HepG2 (cell line): ENCODE measurements around the gene SLC4A11. TPM values are rescaled to one million over a fixed set of nuclear protein-coding genes. Genes with fewer than 3 reads are reported as not detected.

ENCODE experiments used
- ATAC-seq: fragments of 200-7000 bp; cut with Tn5 transposase; 3 replicates; pipeline ENCODE4 v1.9.1; 2020; ENCODE audit warnings: mild to moderate bottlenecking, moderate library complexity
- BruUV-seq: library from RNA; stranded (reverse); fragments of 400-500 nt; replicated peaks from 2 replicates; lab custom pipeline; 2021; lab: Mats Ljungman, UMichigan
- CTCF ChIA-PET: fragments of 300-600 bp; formaldehyde crosslinking; extraction: SDS; loops from one replicate; lab custom pipeline; 2021; ENCODE audit warnings: low total read pairs, inconsistent platforms, low intra/inter-chr PET ratio; lab: Yijun Ruan, JAX
- POLR2A ChIA-PET: fragments of 350-600 bp; sonication (Branson Sonifier 250); formaldehyde crosslinking; loops from one replicate; lab custom pipeline; 2020; ENCODE audit warnings: antibody characterized with exemption, inconsistent platforms; lab: Yijun Ruan, JAX
- DNase-seq: peaks from one replicate; pipeline ENCODE4 v3.0.0-alpha.2; 2015; ENCODE audit warnings: low spot score
- FAIRE-seq: peaks from 3 replicates; lab custom pipeline; 2011; peaks lifted over from hg19 to GRCh38; lab: Jason Lieb, UNC
- H2AFZ ChIP-seq: one replicate; pipeline ENCODE4 v1.6.1; 2011; ENCODE audit warnings: low read length, inconsistent platforms
- H3K27ac ChIP-seq: fragments of 300-600 bp; 3 replicates; pipeline ENCODE4 v1.8.0; 2011; ENCODE audit warnings: mixed run types, mild to moderate bottlenecking, mixed read lengths, low read length, inconsistent platforms; ENCODE audit not compliant: insufficient read depth; ENCODE audit errors: extremely low read length
- H3K27me3 ChIP-seq, 2 experiments: fragments of 200-600 bp in 1 of 2; 2 replicates in 1 of 2; 3 replicates in 1 of 2; pipeline versions ENCODE4 v1.6.0 to v1.8.0; 2011; ENCODE audit warnings: low read length in 2 of 2, mild to moderate bottlenecking in 2 of 2, moderate library complexity in 2 of 2, inconsistent platforms in 1 of 2; ENCODE audit not compliant: insufficient read depth in 2 of 2, control insufficient read depth in 1 of 2
- H3K36me3 ChIP-seq, 2 experiments: fragments of 200-600 bp in 1 of 2; replicated peaks in 1 of 2; 2 replicates in 1 of 2; 3 replicates in 1 of 2; pipeline versions ENCODE4 v1.5.1 to v1.8.0; 2011; ENCODE audit warnings: low read length in 2 of 2, inconsistent platforms in 1 of 2; ENCODE audit not compliant: insufficient read depth in 2 of 2, control insufficient read depth in 1 of 2
- H3K4me1 ChIP-seq: 2 replicates; pipeline ENCODE4 v1.5.1; 2012; ENCODE audit warnings: low read length, inconsistent platforms; ENCODE audit not compliant: insufficient read depth
- H3K4me2 ChIP-seq: 2 replicates; pipeline ENCODE4 v1.6.0; 2011; ENCODE audit warnings: low read depth, low read length, inconsistent platforms
- H3K4me3 ChIP-seq, 3 experiments: fragments of 200-600 bp in 1 of 3; sonication (generic), shearing (Covaris generic) in 1 of 3; replicated peaks in 1 of 3; 2 replicates each; pipeline ENCODE4 v1.5.1; 2011 to 2016; ENCODE audit warnings: low read length in 3 of 3, inconsistent platforms in 2 of 3, low read depth in 2 of 3, mild to moderate bottlenecking in 2 of 3, control low read depth in 1 of 3, mixed read lengths in 1 of 3; ENCODE audit not compliant: insufficient read depth in 1 of 3
- H3K79me2 ChIP-seq: one replicate; pipeline ENCODE4 v1.6.1; 2011; ENCODE audit warnings: low read length, inconsistent platforms; ENCODE audit not compliant: insufficient read depth
- H3K9ac ChIP-seq: 2 replicates; pipeline ENCODE4 v1.6.0; 2011; ENCODE audit warnings: mild to moderate bottlenecking, low read depth, low read length, inconsistent platforms; ENCODE audit not compliant: insufficient read depth
- H3K9me3 ChIP-seq: 2 replicates; pipeline ENCODE4 v1.5.1; 2012; ENCODE audit warnings: mild to moderate bottlenecking, low read length
- H4K20me1 ChIP-seq: 2 replicates; pipeline ENCODE4 v1.6.0; 2011; ENCODE audit warnings: inconsistent platforms, mild to moderate bottlenecking, low read length, moderate library complexity; ENCODE audit not compliant: insufficient read depth
- ATM ChIP-seq: fragments of 450-650 bp; IDR thresholded peaks from 2 replicates; pipeline ENCODE4 v1.7.1; 2017; ENCODE audit warnings: mild to moderate bottlenecking, borderline replicate concordance
- JUNB ChIP-seq: sonication (generic); formaldehyde crosslinking; IDR thresholded peaks from 2 replicates; pipeline ENCODE4 v1.8.0; 2022; ENCODE audit warnings: missing genetic modification reagents, mild to moderate bottlenecking, borderline replicate concordance
- POLR2A ChIP-seq, 2 experiments: IDR thresholded peaks; 2 replicates each; pipeline ENCODE4 v1.6.1; 2011; ENCODE audit warnings: low read depth in 2 of 2, low read length in 2 of 2, mild to moderate bottlenecking in 1 of 2, moderate library complexity in 1 of 2; ENCODE audit not compliant: insufficient read depth in 1 of 2
- RBM22 ChIP-seq: fragments of 200-400 bp; formaldehyde crosslinking; optimal IDR thresholded peaks from 2 replicates; pipeline ENCODE3; 2017; ENCODE audit warnings: mild to moderate bottlenecking, low read length, moderate library complexity
- TEAD2 ChIP-seq: sonication (generic); formaldehyde crosslinking; IDR thresholded peaks from 2 replicates; pipeline ENCODE4 v1.9.0; 2021; ENCODE audit warnings: missing genetic modification reagents
- ZNF383 ChIP-seq: sonication (generic); formaldehyde crosslinking; IDR thresholded peaks from 2 replicates; pipeline ENCODE4 v1.4.0; 2020; ENCODE audit warnings: missing genetic modification reagents, mild to moderate bottlenecking, borderline replicate concordance
- ZNF616 ChIP-seq: sonication (generic); formaldehyde crosslinking; IDR thresholded peaks from 2 replicates; pipeline ENCODE4 v1.5.0; 2020; ENCODE audit warnings: low read depth, mild to moderate bottlenecking, missing genetic modification reagents
- WGBS: methylation state at CpG from one replicate; pipeline ENCODE4 v1.1.6; 2017; ENCODE audit warnings: low lambda C conversion rate; 5-methylcytosine and 5-hydroxymethylcytosine counted together
- in situ Hi-C: cut with HindIII; loops from 2 replicates; pipeline ENCODE4 v1.10.0; 2017; ENCODE audit warnings: low pct_unique_long_range_greater_than_20kb; ENCODE audit not compliant: extremely low pct_ligation_motif_present
- intact Hi-C: fragments of 100-400 bp; cut with micrococcal nuclease; formaldehyde crosslinking; loops from one replicate; pipeline ENCODE4 v1.10.0; 2022; ENCODE audit not compliant: unreplicated experiment
- polyA plus RNA-seq, 8 experiments: library from polyadenylated mRNA; depleted of rRNA in 3 of 8; stranded (reverse) in 7 of 8; unstranded in 1 of 8; fragments of >200 nt; fragmentation: Illumina TruSeq in 4 of 8; extraction: Trizol in 4 of 8; gene quantifications; 2 replicates each; pipeline versions ENCODE4 v1.2.1 to v1.2.3, GENCODE V29; 2011 to 2016; ENCODE audit warnings: low read depth in 4 of 8, missing spikeins in 1 of 8, mixed read lengths in 1 of 8; ENCODE audit not compliant: insufficient read depth in 1 of 8
- total RNA-seq, 5 experiments: library from RNA; depleted of rRNA; stranded (reverse); fragments of >200 nt; fragmentation: Illumina TruSeq; extraction: Trizol; gene quantifications; 2 replicates each; pipeline ENCODE4 v1.2.3, GENCODE V29; 2016; ENCODE audit warnings: low read depth in 1 of 5

SLC4A11 gene
- total and polyA plus RNA-seq, 2 of the 13 experiments (the other 11 are each of a cell fraction or from before 2014, with no cell fraction given): 3.9 to 27.0 TPM

DNA sequence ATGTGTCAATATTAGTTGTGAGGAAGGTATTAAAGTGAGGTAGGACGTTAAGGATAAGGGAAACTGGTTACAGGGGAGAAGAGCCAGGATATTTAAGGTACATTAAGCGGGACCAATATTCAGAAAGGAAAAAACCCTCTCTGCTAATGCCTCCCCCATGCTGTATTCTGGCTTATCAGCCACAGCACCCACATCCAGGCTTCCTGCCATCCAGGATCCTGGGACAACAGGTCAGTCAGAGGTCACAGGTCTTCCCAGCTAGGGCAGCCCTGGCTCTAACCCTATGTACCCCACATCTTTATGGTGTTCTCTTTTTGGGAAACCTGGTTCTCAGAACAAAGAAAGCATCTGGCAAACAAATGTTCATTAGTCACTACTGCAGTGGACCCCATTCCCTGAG is 39.8 kb downstream of the SLC4A11 start:
- H2AFZ ChIP-seq: no peak overlapping the region
- ATAC-seq (no peak), FAIRE-seq (no peak), DNase-seq (no peak)
- no peak overlapping the region for H3K4me3 ChIP-seq
- ChIA-PET CTCF (no interaction called here), POLR2A (interaction anchor here (1.2 to 1.3 kb wide), 2 partner anchors 10 to 20 kb away, joined by 3 to 5 read pairs; partner anchors contain the start of gene ITPA)
- intact Hi-C loops: no loop called here
- H3K9ac ChIP-seq: no peak overlapping the region
- H3K27ac ChIP-seq: no peak overlapping the region
- WGBS: 77% methylated on average over 2 of the region's 2 CpGs
- H3K36me3 ChIP-seq: peaks cover 45 to 64% of the 10 kb centered on the region in 2 experiments
- TF ChIP-seq RBM22: peak; percentile 14
- TF ChIP-seq ZNF383 (CRISPR knock-in tag): no peak
- peaks cover 12% of the 10 kb centered on the region for H3K4me1 ChIP-seq
- TSS peak; percentile 3 for BruUV-seq
- H4K20me1 ChIP-seq: peaks cover 4% of the 10 kb centered on the region; the same call in 1 of the 2 replicates
- in situ Hi-C loops: no loop called here
- H3K4me2 ChIP-seq: no peak overlapping the region
- H3K9me3 ChIP-seq: no peaks in the 10 kb centered on the region
- H3K27me3 ChIP-seq: no peaks in the 10 kb centered on the region; a peak in 1 of 5 replicates
- H3K79me2 ChIP-seq: peaks cover 22% of the 10 kb centered on the region

DNA sequence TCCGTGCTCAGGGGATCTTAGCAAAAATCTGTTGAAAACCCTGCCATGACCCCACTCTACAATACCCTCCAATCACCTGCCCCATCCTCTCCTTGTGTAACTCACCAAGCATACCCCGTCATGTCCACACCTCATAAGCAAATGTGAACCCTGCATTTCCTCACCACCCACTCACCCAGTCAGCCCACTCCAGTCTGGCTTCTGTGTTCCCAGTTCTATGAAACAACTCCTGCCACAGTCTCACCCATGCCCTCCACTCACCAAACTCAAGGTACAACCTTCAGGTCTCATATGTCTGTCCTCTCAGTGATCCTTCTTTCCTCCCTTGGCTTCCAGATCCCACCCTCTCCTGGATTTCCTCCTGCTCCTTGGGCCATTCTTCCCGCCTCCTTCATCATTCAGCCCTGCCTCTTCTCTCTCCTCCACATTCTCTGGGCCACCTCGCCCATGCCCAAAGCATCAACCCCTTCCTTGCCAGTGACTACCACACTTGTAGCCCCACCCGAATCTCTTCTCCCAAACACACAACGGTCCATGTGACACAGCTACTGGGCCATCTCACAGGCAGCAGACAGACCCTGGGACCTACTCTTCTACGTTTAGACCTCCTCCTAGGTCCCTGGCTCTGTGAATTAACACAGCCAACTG is 43.3 kb downstream of the SLC4A11 start:
- BruUV-seq: no TSS peak
- no peaks in the 10 kb centered on the region for H3K79me2 ChIP-seq
- H3K36me3 ChIP-seq: peaks cover 65 to 88% of the 10 kb centered on the region in 2 experiments
- no peak overlapping the region for H3K27ac ChIP-seq
- TF ChIP-seq TEAD2 (no peak), POLR2A (IDR thresholded peaks at IDR 0.05; ENCODE audit: insufficient read depth in 1 of 2, low read depth in 2 of 2, low read length in 2 of 2) (peak in 1 of 2 experiments; percentile 36; a peak in 1 of 4 replicates), RBM22 (peak; percentile 48), ATM (peak; percentile 36; the same call in 1 of the 2 replicates), ZNF616 (CRISPR knock-in tag) (no peak), JUNB (CRISPR knock-in tag) (0 out of 2 replicates have a peak, but pooled peaks have one; percentile 26)
- TF ChIP-seq, all 625 proteins: peak for 4
- CTCF ChIA-PET: no interaction called here
- intact Hi-C loops: no loop called here
- Histone ChIP-seq H3K4me2 (no peak overlapping the region), H2AFZ (no peak overlapping the region), H4K20me1 (no peaks in the 10 kb centered on the region), H3K9ac (no peak overlapping the region), H3K4me3 (no peak overlapping the region), H3K27me3 (no peaks in the 10 kb centered on the region), H3K4me1 (no peaks in the 10 kb centered on the region), H3K9me3 (no peaks in the 10 kb centered on the region)
- 97% methylated on average over 7 of the region's 7 CpGs for WGBS
- no peak for DNase-seq
- FAIRE-seq: no peak
- ATAC-seq: no peak
- POLR2A ChIA-PET: no interaction called here
- in situ Hi-C loops: no loop called here
